ENCODE data around the gene ATG9B.

The ATG9B gene

DNA sequence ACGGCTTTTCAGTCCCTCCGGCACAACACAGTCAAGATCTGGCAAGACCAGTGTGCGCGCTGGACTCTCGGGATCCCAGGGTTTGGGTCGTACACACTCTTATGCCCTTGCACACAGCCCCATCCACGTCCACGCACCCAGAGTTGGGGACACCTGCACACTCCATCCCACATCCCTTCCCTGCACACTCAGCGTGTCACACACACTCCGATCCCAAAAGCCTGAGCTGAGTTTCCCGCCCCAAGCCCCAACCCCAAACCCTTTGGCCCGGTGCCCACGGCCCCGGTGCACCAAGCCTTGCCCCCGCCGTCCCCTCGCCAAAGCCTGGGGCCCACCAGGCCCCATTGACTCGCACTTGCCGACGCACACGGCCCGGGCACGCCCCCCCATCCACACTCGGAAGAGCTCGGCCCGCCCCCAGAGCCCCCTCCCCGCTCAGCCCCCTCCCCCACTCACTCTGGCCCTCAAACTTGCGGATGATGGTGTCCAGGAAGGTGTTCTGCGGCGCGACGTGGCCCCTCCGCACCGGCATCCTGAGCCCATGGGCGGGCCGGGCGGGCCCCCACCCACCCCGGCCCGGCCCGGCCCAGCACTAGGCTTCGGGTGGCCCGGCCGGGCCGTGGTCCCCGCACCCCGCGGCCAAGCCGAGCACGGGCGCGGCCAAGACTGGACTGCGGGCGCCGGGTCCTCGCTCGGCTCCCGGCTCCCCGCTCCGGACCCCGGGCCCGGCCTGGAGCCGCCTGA lies 46.7 kb downstream of the ATG9B start:
- no peak for DNase-seq

- DNase-seq, result no peak
These were observed 47.5 kb downstream of the ATG9B start for GRCh38 chr7:150976529-150977381.

DNA sequence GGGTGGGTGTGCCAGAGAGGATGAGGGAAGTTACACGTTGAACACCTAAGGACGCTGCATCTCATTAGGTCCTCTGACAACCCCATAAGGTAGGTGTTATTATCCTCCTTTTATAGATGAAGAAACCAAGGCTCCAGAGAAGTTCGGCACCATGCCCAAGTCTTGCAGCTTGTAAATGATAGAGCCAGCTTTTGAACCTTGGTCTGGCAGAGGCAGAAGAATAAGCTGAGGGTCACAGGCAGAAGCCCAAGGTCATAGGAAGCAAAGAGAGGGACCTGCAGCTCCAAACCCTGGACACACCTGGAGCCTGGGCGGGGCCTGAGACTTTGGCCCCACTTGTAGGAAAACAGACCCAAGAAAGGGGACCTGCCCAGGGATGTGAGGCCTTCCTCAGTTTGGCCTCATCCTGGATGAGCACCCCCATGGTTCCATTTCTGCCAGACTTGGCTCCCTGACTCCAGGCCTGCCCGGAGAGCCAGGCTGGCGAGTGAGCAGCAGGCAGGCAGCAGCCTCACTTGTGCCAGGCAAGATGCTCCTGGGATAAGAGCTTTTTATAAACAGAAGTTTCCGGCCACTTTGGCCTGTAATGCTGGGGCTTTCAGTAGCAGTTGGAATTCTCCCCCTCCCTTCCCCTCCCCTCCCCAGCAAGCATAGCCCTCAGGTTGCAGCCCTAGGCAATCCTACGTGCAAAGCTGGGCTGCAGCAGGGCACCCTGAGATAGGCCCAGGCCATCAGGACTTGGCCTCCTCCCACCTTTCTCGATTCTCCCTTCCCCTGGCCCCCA lies 48.6 kb downstream of the ATG9B start:
- DNase-seq, result no peak

- peak; percentile 84 for DNase-seq
These were observed 49.6 kb downstream of the ATG9B start for GRCh38 chr7:150974468-150975391.

DNA sequence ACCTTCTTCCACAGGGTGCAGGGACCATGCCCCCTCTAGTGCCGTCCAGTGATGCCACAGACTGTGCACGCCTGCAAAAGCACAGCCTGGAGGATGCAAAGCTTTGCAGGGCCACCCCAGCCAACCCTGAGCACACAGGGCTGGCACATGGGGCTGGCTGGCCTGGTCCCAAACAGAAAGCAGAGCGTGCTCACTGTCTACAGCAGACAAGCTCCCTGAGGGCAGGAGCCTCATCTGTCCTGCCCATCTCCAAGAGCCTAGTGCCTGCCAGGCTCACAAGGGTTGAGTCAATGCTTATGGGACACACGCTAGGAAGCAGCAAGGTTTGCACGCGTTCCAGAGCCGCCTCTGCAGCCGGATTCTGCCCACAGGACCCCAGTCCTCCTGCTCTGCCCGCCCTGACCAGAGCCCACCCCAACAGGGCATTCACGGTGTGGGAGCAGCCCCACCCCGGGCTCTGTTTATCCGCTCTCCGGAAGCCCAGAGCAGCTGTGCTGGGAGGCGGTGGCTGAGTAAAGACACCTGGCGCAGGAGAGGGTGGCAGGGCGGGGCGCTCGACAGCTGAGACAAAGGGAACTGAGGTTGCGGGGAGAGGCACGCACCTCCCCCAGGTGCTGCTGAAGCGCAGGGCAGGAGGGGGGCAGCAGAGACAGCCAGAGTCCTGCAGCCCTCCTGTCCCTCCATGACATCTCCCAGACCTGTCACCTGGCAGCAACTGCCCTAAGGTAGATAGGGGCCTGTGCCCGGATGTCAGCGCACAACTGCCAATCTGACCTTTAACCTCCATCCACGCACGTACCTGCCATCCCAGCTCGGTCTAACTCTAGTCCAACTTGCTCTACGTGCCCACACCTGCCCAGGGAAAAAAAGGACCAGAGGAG lies 50.5 kb downstream of the ATG9B start:
- DNase-seq, result no peak

DNA sequence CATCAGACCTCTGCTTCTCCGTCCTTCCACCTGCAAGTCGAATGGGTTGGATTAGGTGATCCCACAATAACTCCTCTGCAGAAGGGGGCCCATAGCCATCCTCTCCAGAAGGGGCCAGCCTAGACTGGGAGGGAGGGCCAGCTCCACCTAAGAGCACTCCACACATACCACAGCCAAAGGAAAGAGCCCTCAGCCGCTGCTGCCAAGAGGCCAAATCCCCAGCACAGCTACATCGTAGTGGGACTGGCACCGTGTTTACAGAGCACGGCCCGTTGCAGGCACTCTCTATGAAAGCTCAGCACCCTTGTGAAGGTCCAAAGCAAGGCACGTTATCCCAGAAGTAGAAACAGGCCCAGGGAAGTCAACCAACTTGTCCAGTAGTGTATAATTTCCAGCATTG lies 51.6 kb downstream of the ATG9B start:
- DNase-seq, result no peak

GRCh38 chr7:150972023-150972468 lies 52.2 kb downstream of the ATG9B start:
- no peak for DNase-seq

DNA sequence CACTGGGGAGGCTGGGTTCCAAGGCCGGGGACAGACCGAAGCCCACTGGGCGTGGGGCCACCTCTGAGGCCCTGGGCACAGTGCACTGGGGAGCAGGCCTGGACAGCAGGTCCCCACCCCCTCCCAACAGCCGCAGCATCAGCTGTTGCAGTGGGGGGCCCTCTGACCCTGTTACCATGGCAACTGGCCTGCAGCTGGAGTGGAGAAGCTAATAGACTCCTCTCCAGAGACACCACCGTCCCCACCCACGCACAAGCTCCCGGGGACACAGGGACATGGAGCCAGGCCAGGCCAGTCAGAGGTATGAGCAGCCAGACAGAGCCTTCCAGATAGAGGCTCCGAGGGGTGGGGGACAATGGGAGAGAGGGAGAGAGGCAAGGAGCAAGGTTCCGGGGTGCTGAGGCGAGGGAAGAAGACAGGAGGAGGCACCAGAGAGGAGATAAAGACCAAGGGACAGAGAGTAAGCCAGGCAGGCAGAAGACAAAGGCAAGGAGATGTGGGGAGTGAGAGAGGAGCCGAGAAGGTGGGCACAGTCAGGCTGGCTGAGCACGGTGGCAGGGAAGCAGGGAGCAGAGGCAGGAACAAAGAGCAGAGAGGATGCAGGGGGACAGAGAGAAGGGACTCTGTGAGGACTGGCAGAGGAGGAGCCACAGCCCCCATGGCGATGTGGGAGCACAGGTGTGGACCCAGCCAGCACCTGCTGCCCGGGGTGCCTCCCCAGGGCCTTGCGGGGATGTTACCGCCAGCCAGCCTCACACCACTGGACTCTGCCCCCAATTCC lies 52.9 kb downstream of the ATG9B start:
- DNase-seq, result no peak

- DNase-seq, result no peak
These were observed 53.9 kb downstream of the ATG9B start for GRCh38 chr7:150970424-150970823.

GRCh38 chr7:150969475-150969874 lies 54.8 kb downstream of the ATG9B start:
- no peak for DNase-seq

- DNase-seq, result no peak
These were observed 55.4 kb downstream of the ATG9B start for GRCh38 chr7:150968734-150969372.

DNA sequence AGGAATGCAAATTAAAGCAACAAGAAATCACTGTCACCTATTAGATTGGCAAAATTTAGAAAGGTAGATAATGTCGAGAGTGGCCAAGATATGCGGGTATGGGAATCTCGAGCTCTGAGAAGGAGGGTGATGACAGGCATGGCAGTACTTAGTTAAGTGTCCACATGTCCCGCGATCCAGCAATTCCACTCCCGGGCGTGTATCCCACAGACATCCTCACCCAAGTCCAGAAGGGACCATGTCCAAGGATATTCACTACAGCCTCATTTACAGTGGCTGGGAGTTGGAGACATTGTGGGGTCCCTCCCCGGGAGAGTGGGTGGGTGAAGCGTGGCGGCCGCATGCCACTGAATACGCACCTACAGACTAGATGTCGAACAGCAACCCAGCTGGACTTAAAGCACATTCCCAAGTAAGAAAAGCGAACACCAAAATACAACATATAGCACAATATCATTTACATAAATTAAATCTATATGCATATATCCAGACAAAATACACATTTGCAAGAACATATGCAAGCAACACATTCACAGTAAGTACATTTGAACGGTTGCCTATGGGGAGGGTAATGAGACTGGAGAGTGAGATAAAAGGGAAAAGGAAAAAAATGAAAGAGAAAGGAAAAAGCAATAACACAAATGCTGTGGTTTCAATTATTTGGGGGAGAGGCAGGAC lies 56.1 kb downstream of the ATG9B start:
- DNase-seq, result no peak

- no peak for DNase-seq
These were observed 56.9 kb downstream of the ATG9B start for GRCh38 chr7:150967349-150967748.

DNA sequence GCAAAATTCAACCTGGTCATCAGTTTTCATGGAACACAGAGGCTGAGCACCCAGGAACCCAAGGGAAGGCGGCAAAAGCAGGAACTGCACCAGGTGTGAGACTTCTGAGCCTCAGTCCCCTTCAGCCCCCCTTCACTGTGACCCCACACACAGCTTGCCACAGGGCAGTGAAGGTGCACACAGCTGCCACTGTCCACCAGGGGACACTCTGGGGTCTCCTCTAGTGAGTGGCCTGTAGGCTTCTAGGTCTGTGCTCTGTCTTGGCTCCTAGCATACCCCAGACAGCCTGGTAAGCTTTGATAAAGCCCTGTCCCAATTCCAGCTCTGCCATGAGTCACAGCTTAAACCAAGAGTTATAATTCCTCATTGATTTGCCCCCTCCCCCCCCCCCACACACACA lies 58.3 kb downstream of the ATG9B start:
- DNase-seq, result no peak

GRCh38 chr7:150965273-150965830 lies 58.9 kb downstream of the ATG9B start:
- DNase-seq, result no peak

Measured in activated CD4-positive, alpha-beta T cell treated with anti-CD3 and anti-CD28 coated beads, Interleukin-10, Interleukin-2, amounts not matched to agents 100 ng/mL and 50 ng/mL, durations not matched to agents 16 hours and 8 hours (primary cell).